Mesenchymal stem cell (in vitro differentiated cells and primary cell): Measurements from ENCODE around the gene FLOT1.
A peak's percentile ranks its signal among the peaks of the same experiment; 100 is the strongest.

Source experiments
- DNase-seq: peaks from one replicate; pipeline ENCODE4 v3.0.0-alpha.2; 2013
- H2AFZ ChIP-seq: one replicate; pipeline ENCODE4 v1.6.1; 2013; ENCODE audit warnings: low read depth, mild to moderate bottlenecking, control low read depth, inconsistent platforms, low read length, moderate library complexity
- H2AK5ac ChIP-seq: 2 replicates; pipeline ENCODE4 v1.6.1; 2013; ENCODE audit warnings: low read length, moderate library complexity, mild to moderate bottlenecking, inconsistent platforms; ENCODE audit not compliant: severe bottlenecking
- H2BK120ac ChIP-seq: one replicate; pipeline ENCODE4 v1.6.1; 2013; ENCODE audit warnings: low read depth, mild to moderate bottlenecking, inconsistent platforms, low read length, moderate library complexity
- H2BK12ac ChIP-seq, 2 experiments: one replicate each; pipeline ENCODE4 v1.6.1; 2013; ENCODE audit warnings: inconsistent platforms in 2 of 2, low read length in 2 of 2, mild to moderate bottlenecking in 2 of 2, moderate library complexity in 2 of 2, control low read depth in 1 of 2
- H2BK15ac ChIP-seq: one replicate; pipeline ENCODE4 v1.6.1; 2013; ENCODE audit warnings: mild to moderate bottlenecking, low read depth, inconsistent platforms; ENCODE audit not compliant: poor library complexity, severe bottlenecking
- H2BK5ac ChIP-seq: 2 replicates; pipeline ENCODE4 v1.6.1; 2013; ENCODE audit warnings: low read depth, mild to moderate bottlenecking, low read length, control low read depth, inconsistent platforms; ENCODE audit not compliant: poor library complexity, severe bottlenecking
- H3K14ac ChIP-seq, 2 experiments: one replicate each; pipeline ENCODE4 v1.6.1; 2013; ENCODE audit warnings: inconsistent platforms in 2 of 2, low read length in 2 of 2, control low read depth in 1 of 2, mild to moderate bottlenecking in 1 of 2, moderate library complexity in 1 of 2
- H3K18ac ChIP-seq, 2 experiments: one replicate each; pipeline ENCODE4 v1.6.1; 2013; ENCODE audit warnings: inconsistent platforms in 2 of 2, low read length in 2 of 2, control low read depth in 1 of 2, low read depth in 1 of 2, mild to moderate bottlenecking in 1 of 2
- H3K23ac ChIP-seq, 2 experiments: one replicate each; pipeline ENCODE4 v1.6.1; 2013; ENCODE audit warnings: inconsistent platforms in 2 of 2, low read length in 2 of 2, mild to moderate bottlenecking in 2 of 2, moderate library complexity in 2 of 2, control low read depth in 1 of 2
- H3K27ac ChIP-seq: 2 replicates; pipeline ENCODE4 v1.5.1; 2013; ENCODE audit warnings: mild to moderate bottlenecking, moderate library complexity, low read length, control low read depth, inconsistent platforms; ENCODE audit not compliant: poor library complexity, severe bottlenecking
- H3K27me3 ChIP-seq, 2 experiments: 2 replicates each; pipeline versions ENCODE4 v1.6.1 to v1.7.0; 2013; ENCODE audit warnings: low read length in 2 of 2, mild to moderate bottlenecking in 2 of 2, moderate library complexity in 2 of 2, control low read depth in 1 of 2, inconsistent platforms in 1 of 2; ENCODE audit not compliant: control insufficient read depth in 1 of 2, insufficient read depth in 1 of 2
- H3K36me3 ChIP-seq, 2 experiments: 2 replicates each; pipeline versions ENCODE4 v1.6.1 to v1.7.0; 2013; ENCODE audit warnings: low read length in 2 of 2, control low read depth in 1 of 2, inconsistent platforms in 1 of 2, low read depth in 1 of 2, mild to moderate bottlenecking in 1 of 2; ENCODE audit not compliant: insufficient read depth in 2 of 2, control insufficient read depth in 1 of 2
- H3K4ac ChIP-seq, 2 experiments: one replicate each; pipeline ENCODE4 v1.6.1; 2013; ENCODE audit warnings: inconsistent platforms in 2 of 2, low read length in 2 of 2, mild to moderate bottlenecking in 2 of 2, moderate library complexity in 2 of 2, control low read depth in 1 of 2, low read depth in 1 of 2
- H3K4me1 ChIP-seq: 2 replicates; pipeline ENCODE4 v1.6.1; 2013; ENCODE audit warnings: low read depth, low read length, control low read depth; ENCODE audit not compliant: control insufficient read depth, insufficient read depth
- H3K4me2 ChIP-seq: 2 replicates; pipeline ENCODE4 v1.6.1; 2013; ENCODE audit warnings: low read length, mild to moderate bottlenecking, inconsistent platforms; ENCODE audit not compliant: poor library complexity, severe bottlenecking
- H3K4me3 ChIP-seq, 2 experiments: 2 replicates each; pipeline versions ENCODE4 v1.5.1 to v1.7.0; 2013; ENCODE audit warnings: low read length in 2 of 2, mild to moderate bottlenecking in 2 of 2, control low read depth in 1 of 2, low read depth in 1 of 2; ENCODE audit not compliant: insufficient read depth in 1 of 2
- H3K79me1 ChIP-seq: replicated peaks from 2 replicates; pipeline ENCODE4 v1.6.1; 2013; ENCODE audit warnings: mild to moderate bottlenecking, control low read depth, low read length, inconsistent platforms; ENCODE audit not compliant: poor library complexity, severe bottlenecking
- H3K9ac ChIP-seq: 2 replicates; pipeline ENCODE4 v1.7.0; 2013; ENCODE audit warnings: mild to moderate bottlenecking, low read length, moderate library complexity
- H3K9me3 ChIP-seq: 2 replicates; pipeline ENCODE4 v1.7.0; 2013; ENCODE audit warnings: mild to moderate bottlenecking, low read length; ENCODE audit not compliant: control insufficient read depth
- H4K8ac ChIP-seq: one replicate; pipeline ENCODE4 v1.6.1; 2013; ENCODE audit warnings: inconsistent platforms, mild to moderate bottlenecking, low read length, moderate library complexity
- H4K91ac ChIP-seq: one replicate; pipeline ENCODE4 v1.6.1; 2013; ENCODE audit warnings: mild to moderate bottlenecking, low read length, inconsistent platforms
- whole genome bisulfite sequencing: methylation state at CpG from one replicate; pipeline ENCODE4 v1.1.7; 2013; ENCODE audit warnings: mixed read lengths; 5-methylcytosine and 5-hydroxymethylcytosine counted together

FLOT1 gene

DNA sequence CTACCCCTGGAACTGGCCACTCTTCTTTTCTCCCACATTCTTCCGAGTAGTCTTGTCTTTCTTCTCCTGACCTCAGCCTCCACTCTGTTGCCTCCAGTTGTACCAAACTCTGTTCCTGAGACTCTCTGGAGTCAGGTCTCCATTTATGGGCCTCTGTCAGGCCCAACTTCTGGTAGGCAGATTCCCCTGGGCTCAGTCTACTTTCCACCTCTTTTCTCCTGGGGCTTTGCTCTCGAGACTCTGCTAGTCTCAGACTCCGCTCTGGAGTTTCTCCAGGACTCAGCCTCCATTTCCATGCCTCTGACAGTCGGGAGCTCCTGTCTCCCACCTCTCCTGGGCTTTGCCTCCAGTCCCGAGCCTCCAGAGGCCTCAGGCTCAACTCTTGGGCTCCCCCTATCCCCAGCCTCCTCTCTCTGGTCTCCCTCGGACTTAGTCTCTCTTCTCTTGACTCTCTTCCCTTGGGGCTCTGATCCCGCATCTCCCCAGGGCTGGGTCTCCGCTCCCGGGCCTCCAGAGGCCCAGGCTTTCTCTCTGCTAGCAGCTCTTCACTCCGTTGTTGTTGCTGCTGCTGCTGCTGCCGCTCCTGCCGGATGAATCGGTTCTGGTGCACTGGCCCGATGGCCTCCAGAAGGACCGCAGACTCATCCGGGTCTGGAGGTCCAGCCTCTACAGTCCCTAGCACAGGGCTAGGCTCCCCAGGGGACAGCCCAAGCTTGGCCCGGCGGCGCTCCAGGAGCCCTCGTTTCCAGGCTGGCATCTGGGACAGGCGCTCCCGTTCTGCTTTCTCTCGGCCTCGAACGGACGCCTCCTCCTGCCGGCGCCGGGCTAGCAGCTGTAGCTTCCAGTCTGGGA, 57.1 kb downstream of the FLOT1 start:
- peak overlapping the region; percentile 0 to 28 for H2BK12ac ChIP-seq
- peak overlapping the region; percentile 87 to 91 for H3K18ac ChIP-seq
- H3K9me3 ChIP-seq, result no peaks in the 10 kb centered on the region
- peaks cover 19 to 25% of the 10 kb centered on the region in 2 experiments for H3K36me3 ChIP-seq
- peak; percentile 63 for DNase-seq
- H2AFZ ChIP-seq, result no peak overlapping the region
- WGBS, result 30% methylated on average over 29 of the region's 29 CpGs
- peak overlapping the region; percentile 95 for H3K9ac ChIP-seq
- peak overlapping the region; percentile 77 for H4K91ac ChIP-seq
- H3K23ac ChIP-seq, result peak overlapping the region in 1 of 2 experiments; percentile 74
- H3K27me3 ChIP-seq, result no peaks in the 10 kb centered on the region
- H3K14ac ChIP-seq, result peak overlapping the region in 1 of 2 experiments; percentile 91
- peak overlapping the region; percentile 82 for H3K4me2 ChIP-seq
- H3K4ac ChIP-seq, result peak overlapping the region; percentile 39 to 62
- H2BK120ac ChIP-seq, result peak overlapping the region; percentile 82
- peak overlapping the region; percentile 71 for H2BK5ac ChIP-seq
- peaks cover 32% of the 10 kb centered on the region for H3K4me1 ChIP-seq
- peaks cover 2% of the 10 kb centered on the region for H3K79me1 ChIP-seq
- H3K27ac ChIP-seq, result peak overlapping the region; percentile 90
- H2BK15ac ChIP-seq, result no peak overlapping the region
- H2AK5ac ChIP-seq, result peak overlapping the region; percentile 50
- peak overlapping the region; percentile 59 for H4K8ac ChIP-seq
- H3K4me3 ChIP-seq, result peak overlapping the region; percentile 83 to 93

DNA sequence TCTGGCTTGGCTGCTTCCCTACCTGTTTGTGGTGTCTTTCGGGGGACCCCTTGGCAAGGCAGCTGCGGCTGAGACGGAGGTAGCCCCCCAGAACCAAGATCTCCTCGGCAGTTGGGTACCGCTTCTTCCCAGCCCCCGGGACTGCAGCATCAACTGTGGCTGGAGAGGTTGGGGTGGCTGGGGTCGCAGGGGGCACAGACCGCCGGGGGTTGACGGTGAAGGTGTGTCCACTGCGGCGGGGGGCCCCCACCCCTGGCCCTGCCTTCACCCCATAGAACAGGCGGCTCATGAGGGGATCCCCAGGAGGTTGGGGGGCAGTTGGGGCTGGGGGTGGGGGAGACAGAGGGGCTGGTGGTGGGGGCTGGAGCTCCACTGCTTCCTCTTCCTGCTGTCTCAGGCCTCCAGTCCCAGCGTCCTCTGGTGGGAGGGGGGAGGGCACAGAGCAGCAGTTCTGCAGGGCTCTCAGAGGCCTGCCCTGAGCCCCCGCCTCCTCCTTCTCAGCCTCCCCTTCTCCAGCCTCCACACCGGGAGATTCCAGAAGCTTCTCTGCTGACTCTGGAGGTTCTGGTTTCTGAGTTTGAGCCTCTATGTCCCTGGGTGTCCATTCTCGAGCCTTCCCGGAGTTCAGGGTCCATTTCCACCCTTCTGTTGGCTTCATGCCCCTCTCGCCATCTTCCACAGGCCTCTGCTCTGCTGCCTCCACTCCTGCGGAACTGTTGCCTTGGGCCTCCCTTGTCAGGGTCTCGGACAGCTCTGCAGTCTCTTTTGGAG, 57.9 kb downstream of the FLOT1 start:
- no peak overlapping the region for H4K8ac ChIP-seq
- H3K14ac ChIP-seq, result peak overlapping the region in 1 of 2 experiments; percentile 83
- H3K4me2 ChIP-seq, result peak overlapping the region; percentile 83
- H2BK15ac ChIP-seq, result no peak overlapping the region
- no peaks in the 10 kb centered on the region for H3K27me3 ChIP-seq
- peaks cover 2% of the 10 kb centered on the region for H3K79me1 ChIP-seq
- peak overlapping the region in 1 of 2 experiments; percentile 26 for H3K23ac ChIP-seq
- no peaks in the 10 kb centered on the region for H3K9me3 ChIP-seq
- H3K4me1 ChIP-seq, result peaks cover 34% of the 10 kb centered on the region
- no peak overlapping the region for H2AFZ ChIP-seq
- WGBS, result 32% methylated on average over 13 of the region's 21 CpGs
- H2BK5ac ChIP-seq, result no peak overlapping the region
- H3K4me3 ChIP-seq, result peak overlapping the region; percentile 70 to 93
- H3K27ac ChIP-seq, result peak overlapping the region; percentile 98
- DNase-seq, result peak; percentile 51
- peak overlapping the region; percentile 77 for H4K91ac ChIP-seq
- peak overlapping the region in 1 of 2 experiments; percentile 77 for H3K4ac ChIP-seq
- peak overlapping the region; percentile 65 for H2AK5ac ChIP-seq
- H3K18ac ChIP-seq, result peak overlapping the region; percentile 69 to 81
- peak overlapping the region; percentile 95 for H3K9ac ChIP-seq
- H2BK120ac ChIP-seq, result no peak overlapping the region
- peaks cover 27 to 33% of the 10 kb centered on the region in 2 experiments for H3K36me3 ChIP-seq
- H2BK12ac ChIP-seq, result no peak overlapping the region

DNA sequence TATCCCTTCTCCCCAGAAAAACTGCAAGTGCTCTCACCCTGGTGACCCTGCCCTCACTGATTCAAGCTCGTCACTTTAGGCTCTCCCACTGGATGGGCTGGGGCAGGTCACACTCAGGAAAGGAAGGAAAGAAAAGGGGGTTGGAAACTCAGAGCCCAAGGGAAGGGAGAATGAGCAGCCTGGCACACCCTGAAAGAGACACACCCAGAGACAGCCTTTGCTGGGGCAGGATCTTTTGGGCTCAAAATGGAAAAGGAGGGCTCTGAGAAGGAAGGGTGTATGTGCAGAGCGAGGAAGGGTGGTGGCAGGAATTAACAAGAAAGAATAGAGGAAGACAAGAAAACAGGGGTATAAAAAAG, 58.5 kb downstream of the FLOT1 start:
- 22% methylated on average over 2 of the region's 2 CpGs for WGBS
- H2AFZ ChIP-seq, result no peak overlapping the region
- H3K18ac ChIP-seq, result peak overlapping the region; percentile 46 to 63
- no peaks in the 10 kb centered on the region for H3K9me3 ChIP-seq
- H2BK12ac ChIP-seq, result no peak overlapping the region
- H3K14ac ChIP-seq, result peak overlapping the region; percentile 61 to 62
- no peak for DNase-seq
- H3K4me2 ChIP-seq, result peak overlapping the region; percentile 83
- H4K91ac ChIP-seq, result no peak overlapping the region
- no peak overlapping the region for H2BK15ac ChIP-seq
- peak overlapping the region; percentile 95 for H3K9ac ChIP-seq
- no peaks in the 10 kb centered on the region for H3K27me3 ChIP-seq
- peaks cover 2% of the 10 kb centered on the region for H3K79me1 ChIP-seq
- H3K36me3 ChIP-seq, result peaks cover 29 to 37% of the 10 kb centered on the region in 2 experiments
- peak overlapping the region; percentile 67 for H2AK5ac ChIP-seq
- H2BK120ac ChIP-seq, result peak overlapping the region; percentile 27
- peak overlapping the region; percentile 13 to 77 for H3K4ac ChIP-seq
- peak overlapping the region; percentile 98 for H3K27ac ChIP-seq
- no peak overlapping the region for H4K8ac ChIP-seq
- H2BK5ac ChIP-seq, result no peak overlapping the region
- H3K4me3 ChIP-seq, result peak overlapping the region; percentile 70 to 93
- H3K23ac ChIP-seq, result peak overlapping the region in 1 of 2 experiments; percentile 37
- H3K4me1 ChIP-seq, result peaks cover 34% of the 10 kb centered on the region
